ENCODE data around the gene EMC8.

The EMC8 gene

GRCh38 chr16:85774136-85774535 lies 25.2 kb downstream of the EMC8 start:
- TF ChIP-seq, protein P1, sequence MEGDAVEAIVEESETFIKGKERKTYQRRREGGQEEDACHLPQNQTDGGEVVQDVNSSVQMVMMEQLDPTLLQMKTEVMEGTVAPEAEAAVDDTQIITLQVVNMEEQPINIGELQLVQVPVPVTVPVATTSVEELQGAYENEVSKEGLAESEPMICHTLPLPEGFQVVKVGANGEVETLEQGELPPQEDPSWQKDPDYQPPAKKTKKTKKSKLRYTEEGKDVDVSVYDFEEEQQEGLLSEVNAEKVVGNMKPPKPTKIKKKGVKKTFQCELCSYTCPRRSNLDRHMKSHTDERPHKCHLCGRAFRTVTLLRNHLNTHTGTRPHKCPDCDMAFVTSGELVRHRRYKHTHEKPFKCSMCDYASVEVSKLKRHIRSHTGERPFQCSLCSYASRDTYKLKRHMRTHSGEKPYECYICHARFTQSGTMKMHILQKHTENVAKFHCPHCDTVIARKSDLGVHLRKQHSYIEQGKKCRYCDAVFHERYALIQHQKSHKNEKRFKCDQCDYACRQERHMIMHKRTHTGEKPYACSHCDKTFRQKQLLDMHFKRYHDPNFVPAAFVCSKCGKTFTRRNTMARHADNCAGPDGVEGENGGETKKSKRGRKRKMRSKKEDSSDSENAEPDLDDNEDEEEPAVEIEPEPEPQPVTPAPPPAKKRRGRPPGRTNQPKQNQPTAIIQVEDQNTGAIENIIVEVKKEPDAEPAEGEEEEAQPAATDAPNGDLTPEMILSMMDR (IDR thresholded peaks at IDR 0.05): no peak

GRCh38 chr16:85773044-85773443 lies 26.3 kb downstream of the EMC8 start:
- TF ChIP-seq, protein P1 (IDR thresholded peaks at IDR 0.05): no peak

- TF ChIP-seq, protein P1 (IDR thresholded peaks at IDR 0.05): no peak
Observed at GRCh38 chr16:85770741-85771140, 28.6 kb downstream of the EMC8 start.

DNA sequence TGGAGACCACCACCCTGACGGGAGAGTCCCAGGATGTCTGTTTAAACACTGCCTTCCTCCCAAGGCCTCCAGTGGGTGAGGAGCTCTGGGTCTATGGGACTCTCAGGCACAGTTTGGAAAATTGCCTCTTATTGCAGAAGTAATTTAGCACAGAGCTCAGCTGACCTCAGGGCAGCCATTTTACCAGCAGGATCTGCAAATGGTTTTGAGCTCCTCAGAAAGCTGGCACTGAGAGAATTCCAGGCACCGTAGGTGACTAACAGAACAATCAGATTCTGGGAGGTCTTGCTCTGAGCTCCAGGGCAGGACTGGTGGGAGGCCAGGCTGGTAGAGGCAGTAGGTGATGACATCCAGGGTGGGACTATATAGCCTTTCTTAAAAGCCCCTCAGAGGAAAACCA lies 31.1 kb downstream of the EMC8 start:
- TF ChIP-seq, protein P1 (IDR thresholded peaks at IDR 0.05): no peak

- TF ChIP-seq, protein P1 (IDR thresholded peaks at IDR 0.05): no peak
Observed at GRCh38 chr16:85767531-85767930, 31.8 kb downstream of the EMC8 start.

DNA sequence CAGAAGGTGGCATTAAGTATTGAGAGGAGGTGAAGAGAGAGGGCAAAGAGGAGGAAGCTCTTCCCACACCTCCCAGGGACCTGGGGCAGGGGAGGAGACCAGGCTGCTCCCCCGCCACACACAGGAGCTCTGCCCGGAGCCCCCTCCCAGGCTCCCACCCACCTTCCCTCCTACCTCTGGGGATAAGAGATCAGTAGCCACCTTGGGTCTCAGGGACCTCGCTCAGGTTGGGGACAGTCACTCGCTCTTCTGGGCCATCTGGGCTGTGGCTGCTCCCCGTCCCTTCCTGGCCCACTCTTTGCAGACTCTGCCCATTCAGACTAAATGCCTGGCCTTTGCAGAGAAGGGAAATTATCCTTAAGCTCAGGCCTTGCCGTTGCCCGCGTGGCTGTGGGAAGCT lies 33.6 kb downstream of the EMC8 start:
- TF ChIP-seq, protein P1 (IDR thresholded peaks at IDR 0.05): no peak

GRCh38 chr16:85765211-85765610 lies 34.1 kb downstream of the EMC8 start:
- TF ChIP-seq, protein P1 (IDR thresholded peaks at IDR 0.05): no peak

GRCh38 chr16:85763616-85764015 lies 35.7 kb downstream of the EMC8 start:
- TF ChIP-seq, protein P1 (IDR thresholded peaks at IDR 0.05): no peak

Measured in LNCAP (cell line).